ENCODE results near the gene KIF19. TPM values are rescaled to one million over a fixed set of nuclear protein-coding genes. Genes with fewer than 3 reads are reported as not detected.

The KIF19 gene
- total RNA-seq, 3 donors from 2014 or later = 0.16 to 1.3 (median 0.44) TPM

DNA sequence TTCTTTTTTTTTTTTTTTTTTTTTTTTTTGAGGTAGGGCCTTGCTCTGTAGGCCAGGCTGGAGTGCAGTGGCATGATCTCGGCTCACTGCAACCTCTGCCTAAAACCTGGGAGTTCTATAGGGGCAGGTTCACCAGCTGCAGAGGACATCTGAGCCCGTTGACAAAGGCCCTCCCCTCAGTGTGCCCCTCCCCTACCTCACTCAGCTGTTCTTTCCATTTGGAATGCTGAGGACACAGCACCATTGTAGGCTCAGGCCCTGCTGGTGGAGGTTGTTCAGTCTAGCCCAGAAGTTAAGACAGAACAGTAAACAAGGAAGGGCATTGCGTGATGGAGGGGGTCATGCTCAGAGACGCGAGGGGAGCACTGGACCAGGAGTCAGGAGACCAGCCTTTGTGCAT, 21.8 kb upstream of the KIF19 start:
- H3K27me3 ChIP-seq = peaks cover 0 to 8% of the 10 kb centered on the region in 2 donors
- no peak overlapping the region for H3K4me3 ChIP-seq
- no peaks in the 10 kb centered on the region for H3K4me1 ChIP-seq
- DNase-seq (ENCODE audit: low spot score in 2 of 2) = no peak
- intact Hi-C loops (cut with DNase I; ENCODE audit: low total_unique reads) = no loop called here
- no peak for TF ChIP-seq POLR2A (IDR thresholded peaks at IDR 0.05)
- no peak for TF ChIP-seq POLR2AphosphoS5 (IDR thresholded peaks at IDR 0.05)
- TF ChIP-seq, protein P1, sequence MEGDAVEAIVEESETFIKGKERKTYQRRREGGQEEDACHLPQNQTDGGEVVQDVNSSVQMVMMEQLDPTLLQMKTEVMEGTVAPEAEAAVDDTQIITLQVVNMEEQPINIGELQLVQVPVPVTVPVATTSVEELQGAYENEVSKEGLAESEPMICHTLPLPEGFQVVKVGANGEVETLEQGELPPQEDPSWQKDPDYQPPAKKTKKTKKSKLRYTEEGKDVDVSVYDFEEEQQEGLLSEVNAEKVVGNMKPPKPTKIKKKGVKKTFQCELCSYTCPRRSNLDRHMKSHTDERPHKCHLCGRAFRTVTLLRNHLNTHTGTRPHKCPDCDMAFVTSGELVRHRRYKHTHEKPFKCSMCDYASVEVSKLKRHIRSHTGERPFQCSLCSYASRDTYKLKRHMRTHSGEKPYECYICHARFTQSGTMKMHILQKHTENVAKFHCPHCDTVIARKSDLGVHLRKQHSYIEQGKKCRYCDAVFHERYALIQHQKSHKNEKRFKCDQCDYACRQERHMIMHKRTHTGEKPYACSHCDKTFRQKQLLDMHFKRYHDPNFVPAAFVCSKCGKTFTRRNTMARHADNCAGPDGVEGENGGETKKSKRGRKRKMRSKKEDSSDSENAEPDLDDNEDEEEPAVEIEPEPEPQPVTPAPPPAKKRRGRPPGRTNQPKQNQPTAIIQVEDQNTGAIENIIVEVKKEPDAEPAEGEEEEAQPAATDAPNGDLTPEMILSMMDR (IDR thresholded peaks at IDR 0.05) = no peak
- no peak overlapping the region for H3K27ac ChIP-seq
- H3K36me3 ChIP-seq = no peaks in the 10 kb centered on the region
- no peaks in the 10 kb centered on the region for H3K9me3 ChIP-seq

DNA sequence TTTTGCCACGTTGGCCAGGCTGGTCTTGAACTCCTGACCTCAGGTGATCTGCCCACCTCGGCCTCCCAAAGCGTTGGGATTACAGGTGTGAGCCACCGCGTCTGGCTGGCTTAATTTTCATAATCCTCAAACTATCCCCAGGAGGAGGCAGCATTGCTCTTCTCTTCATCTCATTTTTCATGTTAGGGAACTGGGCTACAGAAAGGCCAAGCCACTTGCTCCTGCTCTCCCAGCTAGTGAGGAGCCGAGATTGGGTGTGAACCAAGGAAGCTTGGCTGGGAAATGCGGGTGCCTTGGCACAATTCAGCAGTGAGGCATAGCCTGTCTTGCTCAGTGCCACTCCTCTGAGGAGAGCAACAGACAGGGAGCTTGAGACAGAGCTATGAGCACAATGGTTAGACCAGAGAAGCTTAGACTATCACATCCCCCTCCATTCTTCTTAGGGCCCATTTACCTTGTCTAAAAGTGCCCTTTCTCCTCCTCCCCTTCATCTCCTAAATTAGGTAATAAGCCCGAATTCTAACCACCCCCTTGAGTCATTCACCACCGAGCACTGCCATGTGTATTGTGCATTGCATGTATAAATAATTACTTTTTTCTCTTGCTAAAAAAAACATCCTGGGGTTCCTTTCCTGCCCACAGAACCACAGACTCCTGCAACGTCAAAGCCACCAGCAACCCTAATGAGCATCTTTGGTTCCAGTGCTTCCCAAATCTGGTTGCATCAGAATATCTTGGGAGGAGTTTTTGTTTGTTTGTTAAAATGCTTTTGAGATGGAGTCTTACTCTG, 20.0 kb upstream of the KIF19 start:
- Histone ChIP-seq H3K9me3 (no peaks in the 10 kb centered on the region), H3K4me3 (no peak overlapping the region), H3K27me3 (peaks cover 0 to 9% of the 10 kb centered on the region in 2 donors), H3K4me1 (no peaks in the 10 kb centered on the region), H3K27ac (no peak overlapping the region), H3K36me3 (no peaks in the 10 kb centered on the region)
- intact Hi-C loops (cut with DNase I; ENCODE audit: low total_unique reads) = no loop called here
- no peak for DNase-seq (ENCODE audit: low spot score in 2 of 2)
- TF ChIP-seq POLR2A (IDR thresholded peaks at IDR 0.05) (no peak), POLR2AphosphoS5 (IDR thresholded peaks at IDR 0.05) (no peak)
- TF ChIP-seq, protein P1 (IDR thresholded peaks at IDR 0.05) = no peak

DNA sequence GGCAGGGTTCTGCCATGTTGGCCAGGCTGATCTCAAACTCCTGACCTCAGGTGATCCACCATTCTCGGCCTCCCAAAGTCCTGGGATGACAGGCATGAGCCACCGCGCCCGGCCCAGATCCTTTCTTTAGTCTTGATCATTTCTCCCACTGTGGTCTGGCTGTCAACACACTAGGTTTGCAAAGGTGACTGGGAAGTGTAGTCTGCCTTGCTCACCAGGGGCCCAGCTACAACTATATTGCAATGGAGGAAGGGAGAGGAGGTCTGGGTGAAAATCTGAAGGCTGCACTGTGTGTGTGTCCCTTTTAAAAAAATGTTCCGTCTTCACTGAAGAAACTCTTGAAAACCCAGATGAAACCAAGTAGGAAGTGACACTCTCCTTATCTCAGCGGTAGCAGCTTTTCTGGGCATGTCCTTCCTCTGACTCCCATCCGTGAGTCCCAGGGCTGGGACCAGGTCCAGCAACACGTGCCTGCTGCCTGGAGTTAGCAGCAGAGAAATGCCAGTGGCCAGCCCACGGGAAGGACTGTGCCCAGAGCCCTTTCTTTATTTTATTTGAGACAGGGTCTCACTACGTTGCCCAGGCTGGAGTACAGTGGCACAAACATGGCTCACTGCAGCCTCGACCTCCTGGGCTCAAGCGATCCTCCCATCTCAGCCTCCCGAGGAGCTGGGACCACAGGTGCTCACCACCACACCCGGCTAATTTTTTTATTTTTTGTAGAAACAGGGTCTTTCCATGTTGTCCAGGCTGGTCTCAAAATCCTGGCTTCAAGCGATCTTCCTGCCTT, 17.8 kb upstream of the KIF19 start:
- Histone ChIP-seq H3K36me3 (no peaks in the 10 kb centered on the region), H3K27ac (no peak overlapping the region), H3K9me3 (peaks cover 0 to 6% of the 10 kb centered on the region in 2 donors), H3K4me3 (no peak overlapping the region), H3K27me3 (peaks cover 0 to 12% of the 10 kb centered on the region in 2 donors), H3K4me1 (no peaks in the 10 kb centered on the region)
- TF ChIP-seq, protein P1 (IDR thresholded peaks at IDR 0.05) = no peak
- TF ChIP-seq POLR2A (IDR thresholded peaks at IDR 0.05) = no peak
- TF ChIP-seq POLR2AphosphoS5 (IDR thresholded peaks at IDR 0.05) = no peak
- intact Hi-C loops (cut with DNase I; ENCODE audit: low total_unique reads) = no loop called here
- no peak for DNase-seq (ENCODE audit: low spot score in 2 of 2)

DNA sequence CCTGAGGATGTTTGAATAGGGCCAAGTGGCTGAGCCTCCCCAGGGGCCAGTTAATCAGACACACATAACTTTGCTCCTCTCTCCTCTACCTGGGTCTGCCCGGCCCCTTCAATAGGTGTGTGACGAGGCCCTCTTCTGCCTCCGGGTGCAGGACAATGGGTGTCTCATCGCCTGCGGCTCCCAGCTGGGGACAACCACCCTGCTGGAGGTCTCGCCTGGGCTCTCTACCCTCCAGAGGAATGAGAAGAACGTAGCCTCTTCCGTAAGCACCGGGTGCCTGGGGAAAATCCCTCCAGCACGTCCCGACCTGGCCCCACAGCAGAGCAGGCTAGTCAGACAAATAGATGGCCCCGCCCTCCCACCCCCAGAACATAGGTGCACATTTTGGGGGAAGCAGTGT, 16.1 kb upstream of the KIF19 start:
- peaks cover 0 to 12% of the 10 kb centered on the region in 2 donors for H3K27me3 ChIP-seq
- no peaks in the 10 kb centered on the region for H3K36me3 ChIP-seq
- no peak overlapping the region for H3K4me3 ChIP-seq
- no peak for DNase-seq (ENCODE audit: low spot score in 2 of 2)
- no peaks in the 10 kb centered on the region for H3K4me1 ChIP-seq
- no peak for TF ChIP-seq POLR2A (IDR thresholded peaks at IDR 0.05)
- no peak for TF ChIP-seq POLR2AphosphoS5 (IDR thresholded peaks at IDR 0.05)
- TF ChIP-seq, protein P1 (IDR thresholded peaks at IDR 0.05) = no peak
- H3K27ac ChIP-seq = no peak overlapping the region
- peaks cover 0 to 6% of the 10 kb centered on the region in 2 donors for H3K9me3 ChIP-seq
- intact Hi-C loops (cut with DNase I; ENCODE audit: low total_unique reads) = no loop called here

DNA sequence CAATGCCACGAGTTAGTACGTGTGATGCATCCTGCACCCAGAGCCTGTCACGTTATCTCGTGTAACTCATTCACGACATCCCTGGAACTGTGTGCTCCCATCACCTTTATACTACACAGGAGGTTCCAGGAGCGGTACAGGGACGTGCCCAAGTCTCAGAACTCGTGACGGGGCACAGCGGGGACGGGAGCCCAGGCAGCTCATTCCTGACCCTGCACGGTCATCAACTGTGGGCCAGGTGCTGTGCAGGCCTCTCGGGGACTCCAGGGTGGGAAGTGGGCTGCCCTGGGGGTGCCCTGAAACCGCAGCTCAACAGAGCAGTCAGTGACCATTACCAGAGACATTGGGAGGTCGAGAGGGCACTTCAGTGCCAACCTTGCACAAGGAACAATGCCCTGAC, 11.1 kb upstream of the KIF19 start:
- peaks cover 0 to 6% of the 10 kb centered on the region in 2 donors for H3K9me3 ChIP-seq
- H3K4me1 ChIP-seq = no peaks in the 10 kb centered on the region
- no peak for DNase-seq (ENCODE audit: low spot score in 2 of 2)
- intact Hi-C loops (cut with DNase I; ENCODE audit: low total_unique reads) = loop anchor here (5.0 kb wide), 1 partner anchor 548 kb away; no protein-coding TSS in a partner anchor
- TF ChIP-seq POLR2AphosphoS5 (IDR thresholded peaks at IDR 0.05) (no peak), POLR2A (IDR thresholded peaks at IDR 0.05) (no peak)
- TF ChIP-seq, protein P1 (IDR thresholded peaks at IDR 0.05) = no peak
- no peaks in the 10 kb centered on the region for H3K36me3 ChIP-seq
- no peak overlapping the region for H3K4me3 ChIP-seq
- no peak overlapping the region for H3K27ac ChIP-seq
- H3K27me3 ChIP-seq = peaks cover 0 to 3% of the 10 kb centered on the region in 2 donors

Measured in breast epithelium (tissue), 4 donors.